ENCODE results near the gene PCDHB9.
"Not testable (repeated sequence)": the region's sequence is repeated elsewhere in the genome, so short reads cannot be mapped to it uniquely, and the experiment has no call there.

DNA sequence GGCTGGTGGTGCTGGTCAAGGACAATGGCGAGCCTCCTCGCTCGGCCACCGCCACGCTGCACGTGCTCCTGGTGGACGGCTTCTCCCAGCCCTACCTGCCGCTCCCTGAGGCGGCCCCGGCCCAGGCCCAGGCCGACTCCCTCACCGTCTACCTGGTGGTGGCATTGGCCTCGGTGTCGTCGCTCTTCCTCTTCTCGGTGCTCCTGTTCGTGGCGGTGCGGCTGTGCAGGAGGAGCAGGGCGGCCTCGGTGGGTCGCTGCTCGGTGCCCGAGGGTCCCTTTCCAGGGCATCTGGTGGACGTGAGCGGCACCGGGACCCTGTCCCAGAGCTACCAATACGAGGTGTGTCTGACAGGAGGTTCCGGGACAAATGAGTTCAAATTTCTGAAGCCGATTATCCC is 38.5 kb downstream of the PCDHB9 start:
- not testable (repeated sequence) for TF ChIP-seq POLR2A (IDR thresholded peaks at IDR 0.05; ENCODE audit: low read depth, low read length); POLR2AphosphoS5 (IDR thresholded peaks at IDR 0.05; ENCODE audit: low read depth, low read length); TAF1 (IDR thresholded peaks at IDR 0.05; ENCODE audit: low read depth, low read length); PAX5 (IDR thresholded peaks at IDR 0.05; ENCODE audit: insufficient read depth, low read length, severe bottlenecking); SPI1 (IDR thresholded peaks at IDR 0.05; ENCODE audit: low read depth, low read length)
